ENCODE measurements around the gene SEPHS2.

SEPHS2 gene

GRCh38 chr16:30395992-30396585 is 49.6 kb downstream of the SEPHS2 start (continued):
- no peak for TF ChIP-seq ZNF248 (tag by site-specific recombination; IDR thresholded peaks at IDR 0.05)
- TF ChIP-seq ZNF670 (tag by site-specific recombination; IDR thresholded peaks at IDR 0.05; ENCODE audit: low read depth), result no peak
- TF ChIP-seq ZNF341 (tag by site-specific recombination; IDR thresholded peaks at IDR 0.05; ENCODE audit: low read depth), result peak; percentile 4; the same call in 1 of the 2 replicates
- TF ChIP-seq ZNF416 (tag by site-specific recombination; IDR thresholded peaks at IDR 0.05), result 0 out of 2 replicates have a peak, but pooled peaks have one; percentile 18
- TF ChIP-seq ZNF510 (tag by site-specific recombination; IDR thresholded peaks at IDR 0.05; ENCODE audit: insufficient replicate concordance), result no peak
- peak; percentile 82 for TF ChIP-seq PRDM10 (tag by site-specific recombination; IDR thresholded peaks at IDR 0.05)
- TF ChIP-seq ZNF146 (tag by site-specific recombination; IDR thresholded peaks at IDR 0.05), result 0 out of 2 replicates have a peak, but pooled peaks have one; percentile 40
- TF ChIP-seq ZBTB7A (tag by site-specific recombination; IDR thresholded peaks at IDR 0.05; ENCODE audit: low read depth), result 0 out of 2 replicates have a peak, but pooled peaks have one; percentile 42
- TF ChIP-seq REST (tag by site-specific recombination; IDR thresholded peaks at IDR 0.05), result no peak
- TF ChIP-seq ZNF473 (tag by site-specific recombination; IDR thresholded peaks at IDR 0.05), result no peak
- TF ChIP-seq ZNF561 (tag by site-specific recombination; IDR thresholded peaks at IDR 0.05; ENCODE audit: borderline replicate concordance), result no peak
- no peak for TF ChIP-seq ZNF398 (tag by site-specific recombination; IDR thresholded peaks at IDR 0.05)
- TF ChIP-seq SETDB1 (IDR thresholded peaks at IDR 0.05; ENCODE audit: insufficient read length, low read length), result no peak
- TF ChIP-seq ZNF639 (tag by site-specific recombination; IDR thresholded peaks at IDR 0.05), result peak; percentile 56; the same call in 1 of the 2 replicates
- TF ChIP-seq ZNF19 (tag by site-specific recombination; IDR thresholded peaks at IDR 0.05; ENCODE audit: low read depth), result no peak
- TF ChIP-seq ZNF548 (tag by site-specific recombination; IDR thresholded peaks at IDR 0.05), result no peak
- TF ChIP-seq ZSCAN18 (tag by site-specific recombination; IDR thresholded peaks at IDR 0.05), result no peak
- peak; percentile 64; the same call in 1 of the 2 replicates for TF ChIP-seq ZBTB11 (tag by site-specific recombination; conservative IDR thresholded peaks at IDR 0.05; ENCODE audit: low read depth)
- no peak for TF ChIP-seq ZNF114 (tag by site-specific recombination; IDR thresholded peaks at IDR 0.05)
- no peak for TF ChIP-seq ZNF223 (tag by site-specific recombination; IDR thresholded peaks at IDR 0.05)
- TF ChIP-seq ZNF658 (tag by site-specific recombination; IDR thresholded peaks at IDR 0.05), result no peak
- no peak for TF ChIP-seq ZNF585B (tag by site-specific recombination; IDR thresholded peaks at IDR 0.05)
- peak; percentile 84; the same call in 1 of the 2 replicates for TF ChIP-seq TRIM28 (IDR thresholded peaks at IDR 0.05; ENCODE audit: borderline replicate concordance, low read length)
- no peak for TF ChIP-seq GLIS1 (tag by site-specific recombination; IDR thresholded peaks at IDR 0.05)

Data from HEK293 (cell line).